ENCODE measurements around the gene SRSF3. TPM values are rescaled to one million over a fixed set of nuclear protein-coding genes. Genes with fewer than 3 reads are reported as not detected.
A peak's percentile ranks its signal among the peaks of the same experiment; 100 is the strongest.

SRSF3 gene
- total RNA-seq, 1 donor from 2014 or later = 297 TPM

- H3K4me1 Mint-ChIP-seq = peaks cover 7% of the 10 kb centered on the region
- Histone ChIP-seq H3K79me2 (ENCODE audit: low read depth) (no peaks in the 10 kb centered on the region), H3K27me3 (no peaks in the 10 kb centered on the region), H3K4me3 (no peak overlapping the region), H4K20me1 (ENCODE audit: low read depth) (no peaks in the 10 kb centered on the region), H2AFZ (replicated peaks) (no peak overlapping the region), H3F3A (ENCODE audit: low read depth) (no peaks in the 10 kb centered on the region), H3K36me3 (no peaks in the 10 kb centered on the region), H3K27ac (no peak overlapping the region), H3K4me1 (no peaks in the 10 kb centered on the region), H3K9me3 (ENCODE audit: low read depth) (no peaks in the 10 kb centered on the region), H3K9ac (no peak overlapping the region), H3K4me2 (no peak overlapping the region)
- no peaks in the 10 kb centered on the region for H3K9me3 Mint-ChIP-seq
- H3K27ac Mint-ChIP-seq = peak overlapping the region; percentile 43
- H3K36me3 Mint-ChIP-seq = no peaks in the 10 kb centered on the region
- peaks cover 4% of the 10 kb centered on the region for H3K27me3 Mint-ChIP-seq (ENCODE audit: insufficient read depth, low read depth)
- TF ChIP-seq EZH2phosphoT487 (IDR thresholded peaks at IDR 0.05) (no peak), EZH2 (IDR thresholded peaks at IDR 0.05) (no peak)
- TF ChIP-seq, protein P1, sequence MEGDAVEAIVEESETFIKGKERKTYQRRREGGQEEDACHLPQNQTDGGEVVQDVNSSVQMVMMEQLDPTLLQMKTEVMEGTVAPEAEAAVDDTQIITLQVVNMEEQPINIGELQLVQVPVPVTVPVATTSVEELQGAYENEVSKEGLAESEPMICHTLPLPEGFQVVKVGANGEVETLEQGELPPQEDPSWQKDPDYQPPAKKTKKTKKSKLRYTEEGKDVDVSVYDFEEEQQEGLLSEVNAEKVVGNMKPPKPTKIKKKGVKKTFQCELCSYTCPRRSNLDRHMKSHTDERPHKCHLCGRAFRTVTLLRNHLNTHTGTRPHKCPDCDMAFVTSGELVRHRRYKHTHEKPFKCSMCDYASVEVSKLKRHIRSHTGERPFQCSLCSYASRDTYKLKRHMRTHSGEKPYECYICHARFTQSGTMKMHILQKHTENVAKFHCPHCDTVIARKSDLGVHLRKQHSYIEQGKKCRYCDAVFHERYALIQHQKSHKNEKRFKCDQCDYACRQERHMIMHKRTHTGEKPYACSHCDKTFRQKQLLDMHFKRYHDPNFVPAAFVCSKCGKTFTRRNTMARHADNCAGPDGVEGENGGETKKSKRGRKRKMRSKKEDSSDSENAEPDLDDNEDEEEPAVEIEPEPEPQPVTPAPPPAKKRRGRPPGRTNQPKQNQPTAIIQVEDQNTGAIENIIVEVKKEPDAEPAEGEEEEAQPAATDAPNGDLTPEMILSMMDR (IDR thresholded peaks at IDR 0.05) = no peak
- no peak for DNase-seq (ENCODE audit: low spot score)
- no peak overlapping the region for H3K4me3 Mint-ChIP-seq
These were observed 32.5 kb downstream of the SRSF3 start for GRCh38 chr6:36626636-36627035.

GRCh38 chr6:36627141-36627540, 33.0 kb downstream of the SRSF3 start:
- no peak overlapping the region for H3K27ac Mint-ChIP-seq
- H3K9ac ChIP-seq = no peak overlapping the region
- no peak overlapping the region for H3K4me3 ChIP-seq
- H3F3A ChIP-seq (ENCODE audit: low read depth) = no peaks in the 10 kb centered on the region
- H3K4me3 Mint-ChIP-seq = no peak overlapping the region
- no peaks in the 10 kb centered on the region for H3K9me3 Mint-ChIP-seq
- H3K4me2 ChIP-seq = no peak overlapping the region
- H2AFZ ChIP-seq (replicated peaks) = no peak overlapping the region
- H3K27ac ChIP-seq = no peak overlapping the region
- no peaks in the 10 kb centered on the region for H3K4me1 ChIP-seq
- no peaks in the 10 kb centered on the region for H3K27me3 ChIP-seq
- H3K27me3 Mint-ChIP-seq (ENCODE audit: insufficient read depth, low read depth) = peaks cover 4% of the 10 kb centered on the region
- H3K36me3 ChIP-seq = no peaks in the 10 kb centered on the region
- no peaks in the 10 kb centered on the region for H3K36me3 Mint-ChIP-seq
- no peaks in the 10 kb centered on the region for H3K9me3 ChIP-seq (ENCODE audit: low read depth)
- H4K20me1 ChIP-seq (ENCODE audit: low read depth) = no peaks in the 10 kb centered on the region
- no peaks in the 10 kb centered on the region for H3K79me2 ChIP-seq (ENCODE audit: low read depth)
- TF ChIP-seq EZH2phosphoT487 (IDR thresholded peaks at IDR 0.05) = no peak
- TF ChIP-seq, protein P1 (IDR thresholded peaks at IDR 0.05) = no peak
- no peak for TF ChIP-seq EZH2 (IDR thresholded peaks at IDR 0.05)
- H3K4me1 Mint-ChIP-seq = peaks cover 7% of the 10 kb centered on the region
- DNase-seq (ENCODE audit: low spot score) = no peak

- Histone ChIP-seq H3K36me3 (no peaks in the 10 kb centered on the region), H3K27ac (no peak overlapping the region), H3K9me3 (ENCODE audit: low read depth) (no peaks in the 10 kb centered on the region), H3F3A (ENCODE audit: low read depth) (no peaks in the 10 kb centered on the region), H3K79me2 (ENCODE audit: low read depth) (no peaks in the 10 kb centered on the region), H3K27me3 (no peaks in the 10 kb centered on the region), H4K20me1 (ENCODE audit: low read depth) (no peaks in the 10 kb centered on the region), H2AFZ (replicated peaks) (no peak overlapping the region), H3K4me2 (no peak overlapping the region), H3K4me3 (no peak overlapping the region), H3K9ac (no peak overlapping the region), H3K4me1 (no peaks in the 10 kb centered on the region)
- DNase-seq (ENCODE audit: low spot score) = no peak
- Mint-ChIP-seq H3K4me3 (no peak overlapping the region), H3K4me1 (peaks cover 7% of the 10 kb centered on the region), H3K9me3 (no peaks in the 10 kb centered on the region), H3K27ac (peak overlapping the region; percentile 74), H3K27me3 (ENCODE audit: insufficient read depth, low read depth) (peaks cover 4% of the 10 kb centered on the region), H3K36me3 (no peaks in the 10 kb centered on the region)
- TF ChIP-seq EZH2phosphoT487 (IDR thresholded peaks at IDR 0.05) = no peak
- TF ChIP-seq, protein P1 (IDR thresholded peaks at IDR 0.05) = no peak
- TF ChIP-seq EZH2 (IDR thresholded peaks at IDR 0.05) = no peak
These were observed 33.7 kb downstream of the SRSF3 start for GRCh38 chr6:36627801-36628246.

Measured in neural progenitor cell (in vitro differentiated cells).